ENCODE data around the gene REC8. TPM values are rescaled to one million over a fixed set of nuclear protein-coding genes. Genes with fewer than 3 reads are reported as not detected.
"Not testable (repeated sequence)": the region's sequence is repeated elsewhere in the genome, so short reads cannot be mapped to it uniquely, and the experiment has no call there.

Gene REC8
- total RNA-seq, 1 experiment from 2014 or later = 58.0 TPM

DNA sequence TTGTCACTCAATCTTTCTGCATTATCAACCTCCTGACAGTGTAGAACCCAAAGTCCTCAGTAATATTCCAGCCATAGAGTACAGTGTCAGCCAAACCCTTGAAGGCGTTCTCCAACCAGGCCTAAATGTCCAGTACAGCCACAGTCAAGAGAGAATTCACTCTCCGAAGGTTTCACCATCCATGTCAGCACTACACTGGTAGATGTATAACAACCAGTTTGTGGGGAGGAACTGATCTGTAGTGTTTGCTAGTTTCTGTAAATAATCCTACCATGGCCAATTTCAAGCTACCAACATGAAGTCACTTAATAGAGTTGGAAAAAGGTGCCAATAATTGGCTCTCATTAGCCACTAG, 44.4 kb downstream of the REC8 start:
- H3K4ac ChIP-seq (ENCODE audit: low read depth, low read length) = no peak overlapping the region
- no CpG with 5 or more reads among the region's 2 CpGs for WGBS (ENCODE audit: extremely low coverage, insufficient read length, low lambda C conversion rate)
- no peak overlapping the region for H2BK20ac ChIP-seq (ENCODE audit: low read depth, low read length, poor library complexity, severe bottlenecking)
- Mint-ChIP-seq H3K4me3 (peak overlapping the region; percentile 94 to 96), H3K4me1 (peaks cover 18 to 26% of the 10 kb centered on the region in 2 experiments), H3K27me3 (ENCODE audit: low read depth) (no peaks in the 10 kb centered on the region; the same call in 1 of the 2 replicates), H3K36me3 (ENCODE audit: insufficient read depth in 1 of 3, low read depth in 3 of 3) (peaks cover 0 to 20% (median 14%) of the 10 kb centered on the region in 3 experiments; a peak in 5 of 7 replicates), H3K9me3 (no peaks in the 10 kb centered on the region; a peak in 1 of 5 replicates), H3K27ac (peak overlapping the region in 2 of 3 experiments; percentile 29 to 93; a peak in 4 of 7 replicates)
- no peaks in the 10 kb centered on the region for H3K9me3 ChIP-seq (ENCODE audit: control insufficient read depth, low read depth, low read length)
- H2BK15ac ChIP-seq (ENCODE audit: low read depth, low read length) = no peak overlapping the region
- no peak overlapping the region for H2AK5ac ChIP-seq (ENCODE audit: insufficient read length, low read length)
- no peaks in the 10 kb centered on the region for H3K4me1 ChIP-seq (ENCODE audit: insufficient read depth, low read length)
- H3K23me2 ChIP-seq (ENCODE audit: insufficient read length, low read depth, low read length, poor library complexity, severe bottlenecking) = peaks cover 11% of the 10 kb centered on the region
- H3K18ac ChIP-seq (ENCODE audit: insufficient read length, low read depth, low read length) = no peak overlapping the region
- peak overlapping the region; percentile 56 for H3K4me2 ChIP-seq (ENCODE audit: insufficient read depth, insufficient read length, low read length)
- no peak overlapping the region for H3T11ph ChIP-seq (ENCODE audit: low read length)
- no peaks in the 10 kb centered on the region for H4K20me1 ChIP-seq (ENCODE audit: control insufficient read depth, insufficient read depth, insufficient read length)
- H3K56ac ChIP-seq (ENCODE audit: insufficient read length, low read depth, low read length) = no peak overlapping the region
- no peak overlapping the region for H3K14ac ChIP-seq (ENCODE audit: insufficient read depth, low read length)
- H2BK5ac ChIP-seq (ENCODE audit: insufficient read length, low read length) = no peak overlapping the region
- H4K8ac ChIP-seq (replicated peaks; ENCODE audit: insufficient read length, low read depth, low read length) = no peak overlapping the region
- DNase-seq = no peak
- H3K27ac ChIP-seq (ENCODE audit: insufficient read length, low read depth, low read length) = no peak overlapping the region
- no peak overlapping the region for H4K5ac ChIP-seq (ENCODE audit: insufficient read length, low read depth, low read length)
- H2BK120ac ChIP-seq (ENCODE audit: low read depth, low read length, poor library complexity, severe bottlenecking) = no peak overlapping the region
- no peak overlapping the region for H4K91ac ChIP-seq (ENCODE audit: insufficient read length, low read depth, low read length)
- H2BK12ac ChIP-seq (ENCODE audit: insufficient read length, low read depth, low read length) = no peak overlapping the region
- no peaks in the 10 kb centered on the region for H3K79me2 ChIP-seq (ENCODE audit: insufficient read depth, low read length)
- H3K23ac ChIP-seq (ENCODE audit: insufficient read length, low read depth, low read length) = no peak overlapping the region
- no peak overlapping the region for H3K9ac ChIP-seq (ENCODE audit: extremely low read depth, insufficient read length, low read length)
- TF ChIP-seq, protein P1, sequence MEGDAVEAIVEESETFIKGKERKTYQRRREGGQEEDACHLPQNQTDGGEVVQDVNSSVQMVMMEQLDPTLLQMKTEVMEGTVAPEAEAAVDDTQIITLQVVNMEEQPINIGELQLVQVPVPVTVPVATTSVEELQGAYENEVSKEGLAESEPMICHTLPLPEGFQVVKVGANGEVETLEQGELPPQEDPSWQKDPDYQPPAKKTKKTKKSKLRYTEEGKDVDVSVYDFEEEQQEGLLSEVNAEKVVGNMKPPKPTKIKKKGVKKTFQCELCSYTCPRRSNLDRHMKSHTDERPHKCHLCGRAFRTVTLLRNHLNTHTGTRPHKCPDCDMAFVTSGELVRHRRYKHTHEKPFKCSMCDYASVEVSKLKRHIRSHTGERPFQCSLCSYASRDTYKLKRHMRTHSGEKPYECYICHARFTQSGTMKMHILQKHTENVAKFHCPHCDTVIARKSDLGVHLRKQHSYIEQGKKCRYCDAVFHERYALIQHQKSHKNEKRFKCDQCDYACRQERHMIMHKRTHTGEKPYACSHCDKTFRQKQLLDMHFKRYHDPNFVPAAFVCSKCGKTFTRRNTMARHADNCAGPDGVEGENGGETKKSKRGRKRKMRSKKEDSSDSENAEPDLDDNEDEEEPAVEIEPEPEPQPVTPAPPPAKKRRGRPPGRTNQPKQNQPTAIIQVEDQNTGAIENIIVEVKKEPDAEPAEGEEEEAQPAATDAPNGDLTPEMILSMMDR (conservative IDR thresholded peaks at IDR 0.05) = no peak
- H3K79me1 ChIP-seq (ENCODE audit: insufficient read depth, low read depth, low read length, poor library complexity, severe bottlenecking) = peaks cover 9% of the 10 kb centered on the region
- H3K27me3 ChIP-seq (ENCODE audit: insufficient read depth, low read length) = no peaks in the 10 kb centered on the region
- no peak overlapping the region for H2AFZ ChIP-seq (ENCODE audit: low read length)

DNA sequence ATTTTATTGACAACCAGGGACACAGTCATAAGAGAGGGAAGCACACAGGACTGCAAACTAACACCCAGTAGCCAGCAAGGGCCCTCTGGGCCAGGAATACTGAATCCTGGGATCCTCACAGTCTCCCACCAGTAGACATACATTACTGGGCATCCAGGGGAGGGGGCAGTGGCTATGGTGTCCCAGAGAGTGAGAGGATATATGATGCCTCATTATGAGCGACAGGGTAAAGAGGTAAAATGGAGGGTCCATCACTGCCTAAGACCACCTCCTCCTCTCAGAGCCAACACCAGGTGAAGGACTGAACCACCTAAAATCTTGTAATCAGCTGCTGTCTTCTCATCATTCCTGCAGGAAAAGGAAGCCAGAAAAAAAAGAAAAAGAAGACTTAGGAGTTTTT, 45.0 kb downstream of the REC8 start:
- H3K14ac ChIP-seq (ENCODE audit: insufficient read depth, low read length); H4K5ac ChIP-seq (ENCODE audit: insufficient read length, low read depth, low read length); H4K20me1 ChIP-seq (ENCODE audit: control insufficient read depth, insufficient read depth, insufficient read length); H2AK5ac ChIP-seq (ENCODE audit: insufficient read length, low read length); H3K27me3 ChIP-seq (ENCODE audit: insufficient read depth, low read length); H3K18ac ChIP-seq (ENCODE audit: insufficient read length, low read depth, low read length); H2BK5ac ChIP-seq (ENCODE audit: insufficient read length, low read length); H3K23ac ChIP-seq (ENCODE audit: insufficient read length, low read depth, low read length); H3K79me2 ChIP-seq (ENCODE audit: insufficient read depth, low read length); H2BK20ac ChIP-seq (ENCODE audit: low read depth, low read length, poor library complexity, severe bottlenecking); H3K4me2 ChIP-seq (ENCODE audit: insufficient read depth, insufficient read length, low read length); H3K27me3 Mint-ChIP-seq (ENCODE audit: low read depth); DNase-seq; H3K4me1 ChIP-seq (ENCODE audit: insufficient read depth, low read length); H3K9me3 ChIP-seq (ENCODE audit: control insufficient read depth, low read depth, low read length); H4K8ac ChIP-seq (replicated peaks; ENCODE audit: insufficient read length, low read depth, low read length); H2BK120ac ChIP-seq (ENCODE audit: low read depth, low read length, poor library complexity, severe bottlenecking); H3K79me1 ChIP-seq (ENCODE audit: insufficient read depth, low read depth, low read length, poor library complexity, severe bottlenecking); H3K4me3 Mint-ChIP-seq; H3K9me3 Mint-ChIP-seq; H2BK15ac ChIP-seq (ENCODE audit: low read depth, low read length); H3K27ac ChIP-seq (ENCODE audit: insufficient read length, low read depth, low read length); H3K9ac ChIP-seq (ENCODE audit: extremely low read depth, insufficient read length, low read length); H3K27ac Mint-ChIP-seq; H2AFZ ChIP-seq (ENCODE audit: low read length); H2BK12ac ChIP-seq (ENCODE audit: insufficient read length, low read depth, low read length); H3K56ac ChIP-seq (ENCODE audit: insufficient read length, low read depth, low read length); H3K4ac ChIP-seq (ENCODE audit: low read depth, low read length); H4K91ac ChIP-seq (ENCODE audit: insufficient read length, low read depth, low read length); H3T11ph ChIP-seq (ENCODE audit: low read length): not testable (repeated sequence)
- no CpG with 5 or more reads among the region's 1 CpG for WGBS (ENCODE audit: extremely low coverage, insufficient read length, low lambda C conversion rate)
- H3K23me2 ChIP-seq (ENCODE audit: insufficient read length, low read depth, low read length, poor library complexity, severe bottlenecking) = peaks cover 11% of the 10 kb centered on the region
- peaks cover 0 to 15% (median 9%) of the 10 kb centered on the region in 3 experiments; a peak in 5 of 7 replicates for H3K36me3 Mint-ChIP-seq (ENCODE audit: insufficient read depth in 1 of 3, low read depth in 3 of 3)
- H3K4me1 Mint-ChIP-seq = peaks cover 18 to 26% of the 10 kb centered on the region in 2 experiments
